Stimulated activated CD4-positive, alpha-beta T cell treated with anti-CD3 and anti-CD28 coated beads, Interleukin-1b, Interleukin-23, amount 100 ng/mL, for 24 hours (primary cell): ENCODE measurements around the gene AUNIP.
A peak's percentile ranks its signal among the peaks of the same experiment; 100 is the strongest.

Source experiments
- DNase-seq, 4 experiments: peaks; one replicate each; pipeline ENCODE4 v3.0.0-alpha.2; 2020; ENCODE audit warnings: low read depth in 4 of 4, low spot score in 1 of 4

Gene AUNIP

GRCh38 chr1:25797939-25798338 lies 61.3 kb downstream of the AUNIP start:
- no peak for DNase-seq

GRCh38 chr1:25796811-25797458 lies 62.3 kb downstream of the AUNIP start:
- DNase-seq, result peak; percentile 78 to 82 (median 80)

- no peak for DNase-seq
Measured at GRCh38 chr1:25795946-25796810, 63.1 kb downstream of the AUNIP start.

- DNase-seq, result no peak
Measured at GRCh38 chr1:25795211-25795610, 64.0 kb downstream of the AUNIP start.

- no peak for DNase-seq
Measured at GRCh38 chr1:25794325-25794724, 64.9 kb downstream of the AUNIP start.

- no peak for DNase-seq
Measured at GRCh38 chr1:25793585-25794170, 65.6 kb downstream of the AUNIP start.

GRCh38 chr1:25792115-25792514 lies 67.1 kb downstream of the AUNIP start:
- DNase-seq, result no peak

GRCh38 chr1:25790472-25790871 lies 68.8 kb downstream of the AUNIP start:
- DNase-seq, result no peak

- no peak for DNase-seq
Measured at GRCh38 chr1:25787760-25788166, 71.5 kb downstream of the AUNIP start.

GRCh38 chr1:25786887-25787759 lies 72.1 kb downstream of the AUNIP start:
- DNase-seq, result no peak

- DNase-seq, result no peak
Measured at GRCh38 chr1:25785333-25786067, 73.8 kb downstream of the AUNIP start.

GRCh38 chr1:25784575-25785051 lies 74.6 kb downstream of the AUNIP start:
- no peak for DNase-seq
